HG03103 (cell line): ENCODE results near the gene PPP3CA.

Source experiments
- ATAC-seq: cut with Tn5 transposase; IDR thresholded peaks from one replicate; pipeline ENCODE4 v1.9.1; 2021; ENCODE audit warnings: low read depth; ENCODE audit not compliant: unreplicated experiment

PPP3CA gene

DNA sequence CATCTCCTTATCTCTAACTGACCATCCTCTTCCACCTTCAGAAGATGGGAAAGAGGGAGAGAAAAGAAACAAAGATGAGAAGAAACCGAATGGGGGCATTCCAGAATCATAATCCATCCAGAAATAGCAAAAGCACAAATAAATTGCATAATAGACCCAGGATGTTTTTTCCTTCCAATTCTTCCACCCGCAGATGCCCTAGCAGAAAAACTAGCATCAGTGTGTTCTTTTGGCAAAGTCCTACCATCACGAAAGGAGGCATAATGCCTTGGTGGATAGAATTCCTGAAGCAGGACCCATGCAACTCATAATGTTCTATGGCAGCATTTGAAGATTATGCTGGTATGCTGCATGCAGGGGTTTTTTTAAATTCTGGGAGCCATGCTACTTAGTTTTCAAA, 279.2 kb downstream of the PPP3CA start:
- ATAC-seq = no peak

DNA sequence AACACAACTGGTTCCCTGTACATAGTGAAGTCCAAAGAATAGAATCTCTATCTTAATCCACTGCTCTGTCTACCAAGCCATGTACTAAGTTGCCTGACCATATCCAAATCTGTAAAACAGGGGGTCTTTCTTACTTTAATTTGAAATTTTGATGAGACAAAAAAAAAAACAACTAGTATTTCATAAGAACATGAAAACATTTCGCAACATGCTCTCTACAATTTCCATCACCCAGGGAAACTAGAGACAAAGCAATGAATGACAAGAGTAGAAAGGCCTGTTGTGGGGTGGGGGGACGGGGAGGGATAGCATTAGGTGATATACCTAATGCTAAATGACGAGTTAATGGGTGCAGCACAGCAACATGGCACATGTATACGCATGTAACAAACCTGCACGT, 279.9 kb downstream of the PPP3CA start:
- ATAC-seq = no peak

DNA sequence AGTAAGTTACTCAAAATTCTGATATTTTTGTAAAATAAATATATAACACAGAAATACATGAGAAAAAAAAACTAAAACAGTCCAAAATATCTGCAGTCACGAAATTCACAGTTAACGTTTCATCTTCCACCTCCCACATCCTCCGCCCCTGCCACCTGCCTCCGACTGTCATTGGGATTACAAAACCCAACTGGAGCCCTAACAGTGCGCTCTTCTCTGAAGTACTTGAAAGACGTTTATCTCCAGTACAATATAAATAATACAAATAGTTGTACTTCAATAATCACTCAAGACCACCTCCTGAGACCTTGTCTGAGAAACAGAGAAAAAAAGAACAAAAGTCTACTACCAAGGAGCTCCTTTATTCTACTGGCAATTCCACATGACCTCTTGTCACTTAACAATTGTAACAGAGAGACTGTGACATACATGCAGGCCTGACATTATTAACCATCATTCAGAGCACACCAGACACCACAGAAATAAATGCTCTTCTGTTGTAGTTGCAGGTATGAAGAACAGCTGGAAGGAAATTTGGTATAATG, 280.6 kb downstream of the PPP3CA start:
- no peak for ATAC-seq

DNA sequence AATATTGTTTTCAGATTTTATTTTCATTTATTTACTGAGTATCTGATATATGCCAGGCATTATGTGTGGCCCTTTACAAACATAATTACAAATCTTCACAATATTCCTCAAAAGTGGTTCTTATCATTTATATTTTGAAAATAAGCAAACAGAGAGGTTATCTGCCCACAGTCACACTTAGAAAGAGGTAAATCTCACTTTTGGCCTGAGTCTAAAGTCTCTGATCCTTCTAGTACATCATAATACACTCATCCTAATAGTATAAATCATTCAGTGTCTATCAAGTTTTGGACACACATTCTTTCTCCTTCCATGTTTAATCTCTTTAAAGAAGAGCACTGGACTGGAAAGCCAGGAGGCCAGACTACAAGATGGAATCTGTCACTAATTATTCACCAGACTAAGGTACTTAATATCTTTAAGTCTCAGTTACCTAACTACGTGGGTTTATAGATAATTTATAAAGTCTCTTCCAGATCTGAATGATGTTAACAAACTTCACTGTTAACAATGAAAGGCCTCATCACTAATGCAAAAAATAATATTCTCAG, 281.3 kb downstream of the PPP3CA start:
- no peak for ATAC-seq

DNA sequence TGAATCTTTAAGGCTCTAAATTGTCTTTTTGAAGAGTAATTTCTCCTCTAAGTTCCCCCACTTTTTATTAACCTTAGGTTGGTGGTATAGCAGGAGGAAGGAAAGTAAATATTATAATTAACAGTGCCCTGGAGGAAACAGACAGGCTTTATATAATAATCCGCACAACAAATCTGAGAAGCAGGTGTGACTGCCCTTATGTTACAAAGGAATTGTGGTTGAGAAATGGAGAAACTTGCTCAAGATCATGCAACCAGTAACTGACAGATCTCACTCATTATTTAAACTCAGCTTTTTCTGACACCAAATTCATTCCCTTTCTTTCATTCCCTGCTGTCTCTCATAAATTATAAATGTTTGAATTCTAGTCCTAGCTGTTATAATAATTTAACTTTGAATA, 282.0 kb downstream of the PPP3CA start:
- no peak for ATAC-seq

DNA sequence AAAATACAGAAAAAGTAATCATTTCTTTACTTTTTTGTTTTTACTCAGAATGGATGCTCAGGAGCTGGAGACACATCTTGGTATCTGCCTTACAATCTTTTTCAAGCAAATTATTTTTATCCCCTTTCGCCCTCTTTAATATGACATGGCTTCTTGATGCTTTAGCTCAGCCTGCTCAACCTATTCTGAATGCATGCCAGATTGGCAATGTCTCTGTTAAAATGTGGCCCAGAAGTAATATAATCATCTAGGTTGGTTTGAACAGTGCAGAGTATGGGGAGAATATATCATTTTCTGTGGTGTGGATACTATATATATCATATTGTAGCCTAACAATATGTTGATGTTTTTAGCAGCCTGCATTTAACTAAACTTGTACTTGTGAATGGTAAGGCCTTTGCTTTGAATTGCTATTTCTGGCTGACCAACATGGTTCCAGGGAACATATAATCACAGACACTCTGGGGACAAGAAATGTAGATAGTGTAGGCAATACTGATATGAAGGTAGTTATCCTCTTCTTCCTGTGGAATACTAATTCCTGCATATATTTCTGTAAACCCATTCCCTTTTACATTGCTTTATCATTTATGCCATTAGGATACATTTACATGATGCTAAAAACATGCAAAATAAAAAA, 282.7 kb downstream of the PPP3CA start:
- no peak for ATAC-seq

DNA sequence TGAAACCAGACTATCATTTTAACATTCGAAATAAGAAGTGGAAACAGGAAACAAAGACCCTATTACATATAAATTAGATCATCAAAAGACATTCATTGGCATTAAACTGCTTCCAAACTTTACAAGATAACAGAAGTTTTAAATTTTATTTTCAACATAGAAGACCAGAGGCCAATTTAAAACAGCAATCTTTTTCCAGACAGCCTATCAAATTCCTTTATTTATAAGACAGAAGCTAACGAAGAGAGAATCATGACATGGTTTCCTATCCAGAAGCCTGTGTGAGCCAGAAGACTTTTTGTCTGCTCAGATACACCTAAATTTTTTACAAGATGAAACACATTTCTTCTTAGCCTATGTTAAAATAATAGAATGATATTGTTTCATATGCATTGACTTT, 291.9 kb downstream of the PPP3CA start:
- no peak for ATAC-seq

DNA sequence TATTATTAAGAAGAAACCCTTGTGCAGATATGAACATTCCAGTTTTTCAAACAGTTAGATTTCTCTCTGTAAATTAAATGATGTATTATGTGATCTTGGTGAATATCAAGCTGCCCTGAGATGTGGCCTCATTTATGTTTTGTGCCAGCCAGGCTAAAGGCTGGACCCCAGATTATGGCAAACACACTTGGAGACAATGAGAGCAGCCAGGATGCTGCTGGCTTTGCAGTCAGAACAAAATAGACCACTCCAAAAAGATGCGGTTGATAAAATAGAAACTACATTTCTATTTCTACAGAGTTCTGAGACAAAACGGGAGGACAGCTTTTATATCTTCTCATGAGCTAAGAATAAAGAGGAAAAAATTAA, 296.5 kb downstream of the PPP3CA start:
- no peak for ATAC-seq

DNA sequence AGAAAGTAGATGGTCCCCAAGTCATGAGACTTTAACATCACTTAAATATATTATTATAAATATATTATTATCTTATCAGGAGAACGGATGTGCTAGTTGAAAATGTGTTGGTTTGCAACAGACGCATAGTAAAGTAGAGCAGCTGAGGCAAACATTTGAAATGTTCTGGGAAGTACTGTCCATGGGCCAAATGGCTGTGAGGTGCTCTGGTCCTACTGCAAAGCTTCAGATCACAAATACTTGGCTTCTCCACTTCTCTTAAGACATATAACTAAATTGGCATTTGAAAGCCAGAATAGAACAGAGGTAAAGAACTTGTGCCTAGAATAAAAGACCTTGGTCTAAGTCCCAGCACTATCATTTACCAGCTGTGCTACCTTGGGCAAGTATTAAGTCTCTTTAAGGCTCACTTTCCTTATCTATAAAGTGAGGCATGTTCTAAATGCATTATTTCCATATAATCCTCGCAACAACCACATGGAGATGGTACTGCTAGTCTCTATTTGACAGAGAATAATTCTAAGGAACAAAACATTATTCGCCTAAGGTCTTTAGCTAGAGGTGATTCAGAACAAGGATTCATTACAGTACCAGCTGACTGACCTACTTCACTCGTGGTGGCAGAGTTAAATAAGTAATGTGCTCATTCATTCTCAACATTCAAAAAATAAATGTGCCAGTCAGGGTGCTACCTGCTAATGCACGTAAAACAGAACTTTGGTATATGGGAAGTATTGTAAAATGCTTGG, 297.1 kb downstream of the PPP3CA start:
- no peak for ATAC-seq

DNA sequence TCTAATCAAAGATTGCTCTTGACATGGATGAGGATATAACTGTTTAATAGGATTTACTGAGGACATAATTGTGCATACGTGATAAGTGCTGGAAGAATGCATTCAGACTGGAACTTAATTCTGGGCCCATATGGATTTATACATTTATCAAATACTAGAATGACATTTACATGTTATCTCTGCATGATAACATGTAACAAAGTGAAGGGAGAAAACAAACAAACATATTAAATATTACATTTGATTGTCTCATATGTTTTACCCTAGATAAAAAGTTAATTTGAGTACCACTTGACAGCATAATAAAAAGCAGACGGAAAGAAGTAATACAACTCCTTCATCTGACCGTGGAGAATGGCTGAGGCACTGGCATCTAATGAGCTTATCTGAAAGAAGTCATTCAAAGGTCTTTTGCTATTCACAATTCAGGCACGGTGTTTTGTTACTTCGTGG, 297.8 kb downstream of the PPP3CA start:
- no peak for ATAC-seq

DNA sequence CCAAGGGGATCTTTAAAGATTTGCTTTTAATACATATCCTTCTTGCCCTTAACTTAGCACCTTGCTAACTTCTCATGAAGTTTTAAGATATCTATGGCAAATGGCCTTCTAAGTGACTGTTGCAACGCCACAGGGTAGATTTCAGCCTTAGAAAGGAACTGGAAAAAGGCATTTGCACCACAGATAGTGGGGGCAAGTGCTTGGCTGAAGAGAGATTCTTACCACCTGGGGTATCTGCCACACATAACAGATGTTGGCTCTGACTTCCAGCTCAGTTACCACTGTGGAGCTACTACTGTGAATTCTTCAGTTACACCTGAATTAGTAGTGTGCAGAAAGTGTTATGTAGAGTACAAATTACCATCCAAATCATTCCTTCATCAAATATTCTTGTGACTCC, 302.6 kb downstream of the PPP3CA start:
- no peak for ATAC-seq

DNA sequence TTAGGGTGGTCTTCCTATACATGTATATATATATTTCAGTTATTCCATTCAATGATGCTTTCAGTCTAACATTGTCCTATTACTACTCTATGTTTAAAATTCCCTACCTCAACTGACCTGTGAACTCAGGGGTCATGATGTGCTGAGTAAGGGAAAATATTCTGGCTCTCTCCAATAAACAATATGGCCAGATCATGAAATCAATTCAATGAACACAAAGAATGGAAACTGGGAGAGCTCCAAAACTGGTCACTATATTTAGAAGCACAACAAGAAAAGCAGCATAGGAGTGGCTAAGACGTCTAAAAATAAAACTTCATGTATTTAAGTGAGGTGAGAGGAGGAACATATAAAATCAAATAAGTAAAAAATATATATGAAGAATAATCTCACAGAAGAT, 304.5 kb downstream of the PPP3CA start:
- no peak for ATAC-seq

DNA sequence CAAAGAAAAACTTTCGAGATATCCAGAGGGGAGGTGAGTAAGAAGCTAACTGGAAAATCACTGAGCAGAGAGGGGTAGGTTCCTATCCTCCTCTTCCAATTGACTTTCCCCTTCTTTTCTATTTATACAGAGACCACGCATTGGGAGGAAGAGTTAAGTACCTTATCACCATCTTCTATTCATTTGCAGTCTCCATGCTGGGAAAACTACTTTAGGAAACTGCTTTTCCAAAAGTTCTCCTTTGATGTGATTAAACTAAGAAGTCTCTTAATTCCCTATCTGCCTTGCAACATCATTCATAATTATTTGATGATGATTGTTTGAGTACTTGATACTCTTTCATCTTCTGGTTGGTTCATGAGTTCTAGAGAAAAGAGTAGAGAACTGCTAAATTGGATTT, 306.6 kb downstream of the PPP3CA start:
- ATAC-seq = no peak

DNA sequence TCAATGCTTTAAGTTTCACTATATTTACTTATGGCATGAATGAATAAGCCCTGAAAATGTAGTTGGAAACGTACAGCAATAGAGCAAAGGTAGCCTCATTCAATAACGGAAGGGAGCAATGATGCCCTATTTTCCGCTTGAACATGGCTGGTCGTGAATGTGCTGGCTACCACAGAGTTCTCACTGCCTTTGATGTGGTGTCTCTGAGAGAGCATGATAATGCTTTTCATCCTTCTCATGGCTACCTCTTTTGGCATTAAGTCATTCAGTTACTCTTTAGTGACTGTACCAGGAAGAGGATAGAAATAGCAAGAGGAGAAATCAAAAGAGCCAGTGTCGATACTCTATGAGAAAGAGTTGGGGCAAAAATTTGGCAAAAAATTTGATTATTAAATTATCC, 308.0 kb downstream of the PPP3CA start:
- no peak for ATAC-seq

DNA sequence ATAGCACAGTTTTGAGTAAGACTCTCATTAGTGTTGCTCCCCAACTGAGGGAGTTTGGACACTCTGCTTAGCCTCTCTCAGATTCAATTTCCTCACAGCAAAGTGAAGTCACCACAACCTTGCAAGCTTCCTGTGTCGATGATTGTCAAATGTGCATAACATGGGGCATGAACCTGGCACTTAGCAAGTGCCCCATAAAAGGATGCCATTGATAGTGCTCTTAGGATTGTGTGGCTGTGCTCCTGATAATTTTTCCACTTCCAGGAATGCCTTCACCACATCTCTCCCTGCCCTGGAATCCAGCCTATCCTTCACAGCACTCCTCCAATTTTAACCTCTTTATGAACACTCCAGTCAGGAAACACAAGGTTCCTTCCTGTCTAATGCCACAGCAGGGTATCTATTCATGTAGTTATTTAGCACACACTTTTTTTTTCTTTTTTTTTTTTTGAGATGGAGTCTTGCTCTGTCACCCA, 309.4 kb downstream of the PPP3CA start:
- ATAC-seq = no peak

DNA sequence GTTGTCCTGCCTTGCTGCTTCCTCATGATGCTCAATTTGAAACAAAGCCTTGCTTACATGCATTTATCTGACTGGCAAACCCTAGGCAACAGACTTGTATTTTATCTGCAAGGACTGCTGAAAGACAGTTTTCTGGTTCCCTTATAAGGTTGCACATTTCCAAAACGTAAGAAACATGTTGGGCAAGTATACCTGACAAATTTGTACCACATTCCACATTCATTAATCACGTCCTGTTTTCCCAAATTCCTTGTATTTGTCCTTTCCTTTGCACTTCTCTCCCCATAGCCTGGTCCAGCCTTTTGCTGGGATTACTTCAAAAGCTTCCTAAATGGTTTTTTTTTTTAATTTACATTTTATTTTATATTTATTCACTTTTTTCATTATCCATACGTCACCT, 310.1 kb downstream of the PPP3CA start:
- ATAC-seq = no peak

DNA sequence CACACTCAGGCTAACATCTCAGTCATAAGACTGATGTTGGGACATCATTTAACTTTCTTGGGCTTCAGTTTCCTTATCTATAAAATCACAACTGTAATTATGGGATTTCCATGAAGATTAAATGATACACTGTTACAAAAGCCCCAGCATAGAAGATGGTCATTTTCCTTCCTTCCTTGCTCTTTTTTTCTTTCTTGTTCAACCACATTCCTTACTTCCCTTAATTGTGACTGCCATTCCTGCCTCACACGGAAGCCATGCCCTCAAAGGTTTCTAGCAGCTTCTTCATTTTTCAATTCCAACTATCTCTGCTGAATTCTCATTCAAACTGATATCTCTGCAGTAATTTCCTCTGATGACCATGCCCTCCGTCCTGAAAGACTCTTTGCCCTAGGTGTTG, 311.8 kb downstream of the PPP3CA start:
- ATAC-seq = no peak

DNA sequence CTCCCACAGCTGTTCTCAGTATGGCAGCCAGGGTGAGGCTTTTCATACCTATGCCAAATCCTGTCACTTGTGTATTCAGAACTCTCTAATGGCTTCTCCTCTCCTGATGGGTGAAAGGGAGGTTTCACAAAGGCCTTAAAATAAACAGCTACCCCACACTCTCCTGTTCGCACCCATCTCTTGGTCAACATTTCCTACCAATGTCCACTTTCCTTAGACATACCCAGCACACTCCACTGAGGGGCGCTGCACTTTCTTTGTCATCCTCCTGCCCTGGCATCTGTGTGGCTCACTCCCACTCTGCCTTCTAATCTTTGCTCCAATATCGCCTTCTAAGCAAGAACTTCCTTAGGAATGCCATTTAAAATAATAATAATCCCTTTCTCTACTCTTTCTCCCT, 313.3 kb downstream of the PPP3CA start:
- no peak for ATAC-seq

DNA sequence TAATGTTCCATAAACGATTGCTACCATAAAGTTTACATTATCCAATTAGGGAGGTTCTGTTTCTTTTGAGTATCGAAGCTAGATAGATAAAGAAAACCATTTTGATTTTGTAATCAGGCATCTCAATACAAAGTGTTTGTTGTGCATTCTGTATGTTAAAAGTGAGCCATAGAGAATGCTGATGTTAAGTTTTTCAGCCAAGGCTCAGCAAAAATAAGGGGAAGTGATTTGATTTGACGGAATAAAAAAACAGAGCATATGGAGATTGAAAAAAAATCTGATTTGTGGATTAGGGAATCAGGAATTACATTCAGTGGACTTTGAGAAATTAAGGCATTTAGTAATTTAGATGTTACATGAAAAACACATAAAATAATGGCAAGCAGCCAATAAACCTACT, 314.8 kb downstream of the PPP3CA start:
- no peak for ATAC-seq

DNA sequence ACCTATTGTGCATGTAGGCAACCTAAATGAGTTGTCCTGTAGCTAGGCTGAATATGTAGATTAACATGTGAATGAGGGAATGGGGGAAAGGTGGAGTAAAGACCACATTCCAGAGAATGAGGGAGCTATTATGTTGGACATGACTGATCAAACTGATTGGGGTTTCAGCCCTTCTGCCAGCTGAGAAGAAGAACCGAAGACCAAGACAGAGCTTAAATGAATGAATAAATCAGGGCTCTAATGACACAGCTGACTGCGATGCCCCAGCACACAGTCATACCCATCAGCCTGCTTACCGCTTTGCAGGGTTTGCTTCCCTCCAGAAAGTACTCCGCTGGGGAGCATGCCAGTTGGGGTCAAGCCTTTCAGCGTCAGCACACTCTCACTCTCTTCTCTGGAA, 315.4 kb downstream of the PPP3CA start:
- ATAC-seq = no peak

DNA sequence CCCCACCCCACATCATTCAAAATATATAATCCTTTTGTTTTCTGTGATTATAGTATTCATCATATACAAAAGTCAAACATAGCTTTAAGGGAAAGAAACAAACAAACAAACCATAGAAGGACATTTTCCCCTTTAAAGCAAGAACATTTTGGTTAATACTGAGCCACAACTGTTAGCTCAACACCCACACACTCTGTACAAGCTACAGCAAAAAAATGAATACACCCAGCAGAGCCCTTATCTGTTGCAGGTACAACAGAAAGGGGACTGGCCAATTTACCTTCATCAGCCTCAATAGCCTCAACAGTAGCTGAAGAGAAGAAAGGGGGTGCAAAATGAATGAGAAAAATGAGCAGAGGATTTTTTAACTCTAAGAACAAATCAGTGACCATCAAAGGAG, 318.4 kb downstream of the PPP3CA start:
- ATAC-seq = no peak

DNA sequence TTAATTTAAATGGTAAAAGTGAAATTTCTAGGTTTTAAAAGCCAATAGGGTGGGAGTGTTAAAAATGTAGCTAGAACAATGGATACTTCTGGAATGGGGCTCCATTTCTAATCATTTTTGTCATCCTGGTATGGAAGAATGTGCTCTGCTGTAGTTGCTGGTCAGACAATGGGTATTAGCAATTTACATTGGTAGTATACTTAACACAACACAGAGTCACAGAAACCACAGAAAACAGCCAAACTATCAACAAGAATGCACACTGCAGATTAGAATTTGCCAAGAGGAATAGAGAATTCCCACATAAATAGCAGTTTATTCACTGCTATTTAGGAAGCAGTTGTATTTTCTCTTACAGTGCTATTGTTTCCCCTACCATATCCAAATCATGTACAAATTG, 319.6 kb downstream of the PPP3CA start:
- no peak for ATAC-seq
